LNCAP (cell line): ENCODE data around the gene COG4.

Experiments used
- TF ChIP-seq, protein P1 (sequence below): fragments of 450-650 bp; IDR thresholded peaks from 2 replicates; pipeline ENCODE4 v1.5.1; 2017; ENCODE audit warnings: mild to moderate bottlenecking

The COG4 gene

DNA sequence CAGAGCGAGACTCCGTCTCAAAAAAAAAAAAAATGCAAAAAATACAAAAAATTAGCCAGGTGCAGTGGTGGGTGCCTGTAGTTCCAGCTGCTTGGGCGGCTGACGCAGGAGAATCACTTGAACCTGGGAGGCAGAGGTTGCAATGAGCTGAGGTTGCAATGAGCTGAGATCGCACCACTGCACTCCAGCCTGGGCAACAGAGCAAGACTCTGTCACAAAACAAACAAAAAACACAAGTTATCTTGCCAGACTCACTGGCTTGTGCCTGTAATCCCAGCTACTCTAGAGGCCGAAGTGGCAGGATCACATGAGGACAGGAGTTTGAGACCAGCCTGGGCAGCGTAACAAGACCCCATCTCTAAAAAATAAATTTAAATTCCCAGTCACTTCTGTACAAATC is 81.0 kb downstream of the COG4 start:
- TF ChIP-seq, protein P1, sequence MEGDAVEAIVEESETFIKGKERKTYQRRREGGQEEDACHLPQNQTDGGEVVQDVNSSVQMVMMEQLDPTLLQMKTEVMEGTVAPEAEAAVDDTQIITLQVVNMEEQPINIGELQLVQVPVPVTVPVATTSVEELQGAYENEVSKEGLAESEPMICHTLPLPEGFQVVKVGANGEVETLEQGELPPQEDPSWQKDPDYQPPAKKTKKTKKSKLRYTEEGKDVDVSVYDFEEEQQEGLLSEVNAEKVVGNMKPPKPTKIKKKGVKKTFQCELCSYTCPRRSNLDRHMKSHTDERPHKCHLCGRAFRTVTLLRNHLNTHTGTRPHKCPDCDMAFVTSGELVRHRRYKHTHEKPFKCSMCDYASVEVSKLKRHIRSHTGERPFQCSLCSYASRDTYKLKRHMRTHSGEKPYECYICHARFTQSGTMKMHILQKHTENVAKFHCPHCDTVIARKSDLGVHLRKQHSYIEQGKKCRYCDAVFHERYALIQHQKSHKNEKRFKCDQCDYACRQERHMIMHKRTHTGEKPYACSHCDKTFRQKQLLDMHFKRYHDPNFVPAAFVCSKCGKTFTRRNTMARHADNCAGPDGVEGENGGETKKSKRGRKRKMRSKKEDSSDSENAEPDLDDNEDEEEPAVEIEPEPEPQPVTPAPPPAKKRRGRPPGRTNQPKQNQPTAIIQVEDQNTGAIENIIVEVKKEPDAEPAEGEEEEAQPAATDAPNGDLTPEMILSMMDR, result no peak

DNA sequence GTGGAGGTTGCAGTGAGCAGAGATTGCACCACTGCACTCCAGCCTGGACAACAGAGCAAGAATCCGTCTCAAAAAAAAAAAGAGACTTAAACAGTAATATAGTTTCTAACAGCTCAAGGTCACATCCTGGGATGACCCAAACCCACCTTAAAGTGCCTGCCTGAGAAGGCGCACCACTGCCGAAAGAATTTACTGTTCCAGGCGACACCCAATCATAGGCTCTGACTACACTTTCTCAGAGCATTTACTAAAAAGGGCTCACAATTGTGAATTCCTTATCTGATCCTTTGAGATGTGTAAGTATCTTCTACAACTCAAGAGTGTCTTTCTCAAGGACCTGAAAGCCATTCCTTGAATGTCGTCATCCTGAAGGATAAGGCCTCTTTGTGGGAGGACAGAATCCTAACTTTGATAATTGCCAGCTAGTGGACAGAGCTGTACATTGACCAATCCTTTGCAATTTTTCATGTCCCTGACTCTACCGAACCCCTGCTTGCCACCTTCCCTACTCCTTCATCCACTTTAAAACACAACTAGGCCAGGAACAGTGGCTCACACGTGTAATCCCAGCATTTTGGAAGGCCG is 81.9 kb downstream of the COG4 start:
- TF ChIP-seq, protein P1, result no peak

DNA sequence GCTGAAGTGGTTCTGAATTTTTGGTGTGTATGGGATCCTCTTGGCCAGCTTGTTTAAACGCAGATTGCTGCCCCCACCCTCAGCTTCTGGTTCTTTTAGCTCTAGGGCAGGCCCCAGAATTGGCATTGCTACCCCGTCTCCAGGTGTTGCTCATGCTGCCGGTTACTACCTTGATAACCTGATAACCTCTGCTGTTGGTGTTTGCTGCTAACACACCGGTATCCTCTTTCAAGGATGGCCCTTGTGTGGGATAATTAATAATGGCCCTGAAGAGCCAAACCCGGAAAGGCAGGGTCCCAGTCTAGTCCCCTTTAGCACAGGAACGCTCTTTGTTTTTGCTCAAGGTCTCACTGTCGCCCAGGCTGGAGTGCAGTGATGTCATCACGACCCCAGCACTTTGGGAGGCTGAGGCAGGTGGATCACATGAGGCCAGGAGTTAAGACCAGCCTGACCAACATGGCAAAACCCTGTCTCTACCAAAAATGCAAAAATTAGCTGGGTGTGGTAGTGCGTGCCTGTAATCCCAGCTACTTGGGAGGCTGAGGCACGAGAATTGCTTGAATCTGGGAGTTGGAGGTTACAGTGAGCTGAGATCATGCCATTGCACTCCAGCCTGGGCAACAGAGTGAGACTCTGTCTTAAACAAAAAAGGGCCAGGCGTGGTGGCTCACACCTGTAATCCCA is 83.2 kb downstream of the COG4 start:
- TF ChIP-seq, protein P1, result no peak

DNA sequence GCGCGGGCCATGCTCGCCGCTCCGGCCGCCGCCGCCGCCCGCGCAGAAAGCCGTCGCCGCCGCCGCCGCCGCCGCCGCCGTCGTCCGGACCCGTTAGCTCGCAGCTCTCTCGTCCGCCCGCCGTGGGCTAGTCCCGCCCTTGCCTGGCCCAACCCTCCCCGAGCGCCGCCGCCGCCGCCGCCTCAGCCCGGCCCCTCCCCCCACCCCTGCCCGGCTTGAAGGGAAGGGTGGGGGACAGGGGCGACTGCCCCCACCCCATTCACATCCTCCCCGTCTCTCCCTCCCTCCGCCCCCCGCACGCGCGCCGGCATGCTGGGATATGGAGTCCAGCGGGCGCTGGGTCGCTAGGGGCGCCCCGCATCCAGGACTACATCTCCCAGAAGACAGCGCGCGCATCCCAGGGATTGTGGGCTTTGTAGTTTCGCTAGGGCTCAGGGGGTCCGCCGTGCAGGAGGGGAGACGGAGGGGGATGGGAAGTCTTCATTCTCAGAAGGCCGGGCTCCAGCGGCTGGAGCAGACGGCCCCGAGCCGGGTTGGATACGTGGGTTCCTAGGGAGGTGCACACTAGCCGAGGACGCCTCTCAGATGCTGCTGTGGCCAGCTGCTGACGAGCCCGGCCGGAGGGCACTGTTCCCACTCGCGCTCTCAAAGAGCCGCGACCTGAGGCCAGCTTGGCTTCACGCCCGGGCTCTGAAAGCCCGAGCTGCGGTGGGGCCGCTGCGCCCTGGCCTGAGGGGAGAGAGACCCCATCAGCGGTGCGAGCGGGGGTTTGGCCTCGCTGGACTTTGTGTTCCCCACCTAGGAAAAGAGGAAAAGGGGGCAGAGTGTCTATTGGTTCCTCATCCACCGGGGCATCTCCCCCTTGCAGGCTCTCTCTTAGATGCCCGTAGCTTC is 84.1 kb downstream of the COG4 start, which contains the start of gene ST3GAL2:
Gene ST3GAL2, minus strand, starts transcription at position 132 of the 894 bp plus-strand sequence. CDS start 40,570 bp downstream, outside the sequence.
- TF ChIP-seq, protein P1, result no peak

DNA sequence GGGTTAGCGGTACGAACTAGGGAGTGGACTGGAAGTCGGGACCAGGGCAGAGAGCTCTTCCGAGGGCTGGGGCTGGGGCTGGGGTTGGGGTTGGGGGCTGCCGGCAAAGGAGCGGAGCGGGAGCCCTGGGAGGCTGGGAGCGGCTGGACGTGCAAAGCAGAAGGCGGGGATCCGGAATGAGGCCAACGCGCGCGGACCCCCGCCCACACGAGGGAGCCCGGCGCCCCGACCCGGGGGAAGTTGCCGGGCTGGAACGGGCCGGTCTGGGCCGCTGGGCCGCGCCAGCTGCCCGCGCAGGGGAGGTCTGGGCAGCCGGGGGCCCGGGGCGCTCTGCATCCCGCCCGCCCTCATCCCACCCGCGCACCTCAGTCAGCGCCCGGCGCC is 84.8 kb downstream of the COG4 start:
- TF ChIP-seq, protein P1, result no peak

DNA sequence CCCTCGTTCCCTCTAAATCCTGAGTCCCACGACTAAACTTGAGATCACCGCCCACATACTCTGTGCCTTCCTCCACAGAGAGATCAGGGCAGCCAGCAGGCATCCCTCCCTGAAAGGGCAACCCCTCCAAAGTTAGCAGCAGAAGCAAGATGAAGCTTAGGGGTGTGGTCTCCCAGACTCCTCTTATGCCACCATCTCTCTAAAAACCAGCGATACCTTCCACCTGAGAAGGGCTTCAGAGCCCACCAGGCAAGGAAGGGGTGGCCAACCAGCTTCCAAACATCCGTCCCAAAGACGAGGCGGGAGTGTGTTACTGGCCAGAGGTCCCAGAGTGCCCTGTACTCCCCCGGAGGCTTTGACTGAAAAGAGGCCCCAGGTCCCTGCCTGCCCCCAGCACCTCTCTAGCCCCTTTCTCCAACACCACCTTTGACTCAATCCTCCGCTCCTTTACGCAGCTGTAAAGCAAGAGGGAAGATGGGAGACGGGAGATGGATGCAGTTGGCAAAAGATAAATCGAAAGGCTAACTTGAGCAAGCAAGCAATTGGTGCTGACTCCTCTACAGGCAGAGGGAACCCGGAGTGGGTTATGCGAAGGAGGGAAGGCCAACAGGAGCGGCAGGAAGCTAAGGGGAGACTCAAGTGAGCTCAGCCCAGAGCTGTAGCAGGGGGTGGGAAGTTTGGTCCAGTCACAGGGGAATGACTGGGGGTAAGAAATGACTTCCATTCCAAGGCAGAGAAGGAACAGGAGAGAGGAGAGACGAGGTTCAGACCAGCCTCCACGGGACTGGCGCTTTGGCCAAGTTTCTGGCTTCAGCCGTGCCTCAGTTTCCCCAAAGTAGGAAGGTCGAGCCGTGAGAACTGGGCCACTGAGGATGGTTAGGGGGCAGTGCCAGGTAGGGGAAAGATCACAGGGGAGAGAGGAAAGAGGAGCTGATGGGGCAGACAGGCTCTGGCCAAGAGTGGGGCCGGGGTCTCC is 85.5 kb downstream of the COG4 start:
- TF ChIP-seq, protein P1, result no peak
